Measurements from ENCODE around the gene CYTH4.
"Not testable (repeated sequence)": the region's sequence is repeated elsewhere in the genome, so short reads cannot be mapped to it uniquely, and the experiment has no call there.

The CYTH4 gene, protein sequence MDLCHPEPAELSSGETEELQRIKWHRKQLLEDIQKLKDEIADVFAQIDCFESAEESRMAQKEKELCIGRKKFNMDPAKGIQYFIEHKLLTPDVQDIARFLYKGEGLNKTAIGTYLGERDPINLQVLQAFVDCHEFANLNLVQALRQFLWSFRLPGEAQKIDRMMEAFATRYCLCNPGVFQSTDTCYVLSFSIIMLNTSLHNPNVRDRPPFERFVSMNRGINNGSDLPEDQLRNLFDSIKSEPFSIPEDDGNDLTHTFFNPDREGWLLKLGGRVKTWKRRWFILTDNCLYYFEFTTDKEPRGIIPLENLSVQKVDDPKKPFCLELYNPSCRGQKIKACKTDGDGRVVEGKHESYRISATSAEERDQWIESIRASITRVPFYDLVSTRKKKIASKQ

GRCh38 chr22:37282385-37282677 lies at the start of gene CYTH4:
TSS of gene CYTH4 (plus strand) at chr22:37282508. CDS start at chr22:37282570, 62 bp downstream.
- no peak for DNase-seq

DNA sequence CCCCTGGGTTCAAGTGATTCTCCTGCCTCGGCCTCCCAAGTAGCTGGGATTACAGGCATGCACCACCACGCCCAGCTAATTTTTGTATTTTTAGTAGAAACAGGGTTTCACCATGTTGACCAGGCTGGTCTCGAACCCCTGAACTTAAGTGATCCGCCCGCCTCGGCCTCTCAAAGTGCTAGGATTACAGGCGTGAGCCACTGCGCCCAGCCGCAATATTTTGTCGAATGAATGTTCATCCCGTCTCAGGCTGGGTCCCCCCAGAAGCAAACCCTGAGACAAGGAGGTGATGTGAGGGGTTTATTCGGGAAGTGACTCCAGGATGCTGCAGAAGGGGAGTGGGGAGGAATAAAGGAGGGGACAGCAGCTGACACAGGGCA lies 48.9 kb upstream of the CYTH4 start:
- not testable (repeated sequence) for DNase-seq

- DNase-seq: no peak
Observed at GRCh38 chr22:37233751-37234631, 48.3 kb upstream of the CYTH4 start.

DNA sequence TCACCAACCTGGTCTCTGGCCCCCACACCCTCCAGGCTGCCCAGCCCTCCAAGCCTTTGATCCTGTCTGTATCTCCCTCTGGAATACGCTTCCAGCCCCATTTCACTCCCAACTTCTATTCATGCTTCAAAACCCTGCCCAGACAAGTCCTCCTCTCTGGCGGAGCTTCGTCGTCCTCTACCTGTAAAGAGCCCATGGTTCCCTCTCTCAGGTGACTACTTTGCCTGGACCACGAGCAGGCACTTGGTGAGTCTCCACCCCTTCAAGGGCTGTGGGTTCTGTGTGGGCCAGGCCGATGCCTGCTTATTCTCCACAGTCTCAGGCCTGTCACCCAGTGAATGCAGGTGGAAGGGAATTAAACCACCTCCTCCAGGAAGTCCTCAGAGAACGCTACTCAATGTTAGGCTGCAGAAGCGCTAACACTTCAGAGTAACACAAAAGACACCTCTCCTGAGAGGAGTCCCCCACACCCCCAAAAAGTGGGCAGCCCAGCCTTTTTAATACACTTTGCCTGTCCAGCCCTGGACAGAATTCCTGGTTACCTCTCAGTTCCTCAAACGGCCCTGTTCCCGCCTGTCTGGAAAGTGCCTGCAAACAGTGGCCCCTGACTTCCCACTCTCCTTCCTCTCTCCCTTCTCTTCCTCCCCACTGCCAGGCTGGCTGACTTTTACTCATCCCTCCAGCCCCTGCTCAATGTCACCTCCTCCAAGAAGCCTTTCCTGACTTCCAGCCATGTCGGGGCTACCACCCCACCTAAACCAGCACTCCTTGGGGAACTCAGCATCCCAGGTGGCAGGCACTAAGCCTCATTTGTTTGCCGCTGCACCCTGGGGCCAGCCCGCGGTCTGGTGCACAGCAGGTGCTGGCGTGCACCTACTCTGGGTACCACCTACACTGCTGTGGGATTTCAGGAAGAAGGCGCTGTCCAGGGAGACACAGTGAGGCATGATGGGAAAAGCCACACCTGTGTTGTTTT lies 47.3 kb upstream of the CYTH4 start:
- peak in 1 of 2 experiments; percentile 47 for DNase-seq

- DNase-seq: no peak
Observed at GRCh38 chr22:37235897-37236607, 46.3 kb upstream of the CYTH4 start.

GRCh38 chr22:37237371-37238268 lies 44.7 kb upstream of the CYTH4 start:
- no peak for DNase-seq

- no peak for DNase-seq
Observed at GRCh38 chr22:37239336-37240239, 42.7 kb upstream of the CYTH4 start.

GRCh38 chr22:37240240-37240940 lies 41.9 kb upstream of the CYTH4 start:
- DNase-seq: no peak

DNA sequence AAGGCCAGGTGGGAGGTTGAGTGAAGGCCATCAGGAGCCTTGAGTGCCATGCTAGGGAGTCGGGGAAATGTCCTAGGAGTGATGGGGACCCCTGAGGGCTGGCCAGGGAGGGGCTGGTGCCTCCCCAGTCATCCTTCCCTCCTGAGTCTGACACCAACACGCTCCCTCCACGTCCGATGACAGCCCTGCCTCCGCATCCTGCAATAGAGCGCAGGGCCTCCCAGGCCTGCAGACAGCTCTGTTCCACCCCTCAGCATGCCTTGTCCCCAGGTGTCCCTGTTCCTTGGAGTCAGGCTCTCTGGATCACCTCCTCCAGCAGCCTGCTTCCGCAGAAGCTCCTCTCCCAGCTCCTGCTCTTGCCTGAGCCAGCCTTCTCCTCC lies 41.4 kb upstream of the CYTH4 start:
- no peak for DNase-seq

DNA sequence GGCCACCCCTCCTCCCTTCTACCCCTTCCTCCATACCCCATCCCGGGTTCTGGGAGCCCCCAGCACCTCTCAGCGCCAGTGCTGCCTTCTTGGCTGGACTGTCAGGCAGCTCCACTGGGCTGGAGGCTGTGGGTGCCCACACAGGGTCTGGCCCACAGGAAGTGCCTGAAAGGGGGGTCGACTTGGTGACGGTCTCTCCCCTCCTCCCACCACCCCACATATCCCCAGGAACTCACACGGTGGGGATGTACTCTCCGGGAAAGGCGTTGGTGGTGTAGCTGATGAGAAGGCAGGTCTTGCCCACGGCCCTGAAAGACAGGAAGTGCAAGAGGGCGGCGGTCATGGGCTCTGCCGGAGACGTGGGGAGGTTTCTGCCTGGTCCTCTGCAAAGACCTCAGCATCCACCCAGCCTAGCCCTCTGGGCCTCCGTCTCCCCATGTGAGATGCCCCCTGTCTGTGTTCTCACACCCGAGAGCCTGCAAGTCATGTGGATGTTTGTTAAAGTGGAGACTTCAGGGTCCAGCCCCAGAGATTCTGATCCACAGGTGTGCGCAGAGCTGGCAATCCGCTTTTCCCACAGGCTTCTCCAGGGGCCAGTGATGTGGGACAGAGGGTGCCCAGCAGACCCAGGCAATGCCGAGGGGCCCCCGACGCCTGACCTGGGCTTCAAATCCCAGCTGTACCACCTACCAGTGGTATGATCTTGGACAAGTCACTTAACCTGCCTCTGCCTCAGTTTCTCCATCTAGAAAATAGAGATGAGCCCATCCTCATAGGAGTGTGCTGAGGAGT lies 40.8 kb upstream of the CYTH4 start:
- DNase-seq: no peak

DNA sequence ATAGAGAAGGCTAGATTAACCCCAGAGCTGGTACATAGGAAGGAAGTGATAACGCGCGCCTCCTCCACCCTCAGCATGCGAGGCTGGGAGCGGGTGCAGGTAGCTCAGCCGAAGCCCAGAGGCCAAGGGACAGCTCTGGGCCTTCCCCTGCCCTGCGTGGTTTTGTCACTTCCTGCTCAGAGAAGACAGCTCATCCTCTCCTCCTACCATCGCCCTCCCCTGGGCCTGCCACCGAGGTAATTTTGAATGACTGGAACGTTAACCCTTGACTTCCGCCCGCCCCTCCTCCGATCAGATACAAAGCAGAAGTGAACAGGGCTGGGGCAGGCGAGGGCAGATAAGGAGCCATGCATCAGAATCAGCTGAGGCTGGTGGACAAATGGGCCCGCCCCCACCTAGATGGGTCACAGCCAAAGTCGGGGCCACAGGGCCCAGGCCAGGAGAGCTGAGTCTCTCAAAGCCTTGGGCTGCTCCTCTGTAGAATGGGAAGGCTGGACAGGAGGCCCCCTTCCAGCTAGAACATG lies 39.9 kb upstream of the CYTH4 start:
- no peak for DNase-seq

DNA sequence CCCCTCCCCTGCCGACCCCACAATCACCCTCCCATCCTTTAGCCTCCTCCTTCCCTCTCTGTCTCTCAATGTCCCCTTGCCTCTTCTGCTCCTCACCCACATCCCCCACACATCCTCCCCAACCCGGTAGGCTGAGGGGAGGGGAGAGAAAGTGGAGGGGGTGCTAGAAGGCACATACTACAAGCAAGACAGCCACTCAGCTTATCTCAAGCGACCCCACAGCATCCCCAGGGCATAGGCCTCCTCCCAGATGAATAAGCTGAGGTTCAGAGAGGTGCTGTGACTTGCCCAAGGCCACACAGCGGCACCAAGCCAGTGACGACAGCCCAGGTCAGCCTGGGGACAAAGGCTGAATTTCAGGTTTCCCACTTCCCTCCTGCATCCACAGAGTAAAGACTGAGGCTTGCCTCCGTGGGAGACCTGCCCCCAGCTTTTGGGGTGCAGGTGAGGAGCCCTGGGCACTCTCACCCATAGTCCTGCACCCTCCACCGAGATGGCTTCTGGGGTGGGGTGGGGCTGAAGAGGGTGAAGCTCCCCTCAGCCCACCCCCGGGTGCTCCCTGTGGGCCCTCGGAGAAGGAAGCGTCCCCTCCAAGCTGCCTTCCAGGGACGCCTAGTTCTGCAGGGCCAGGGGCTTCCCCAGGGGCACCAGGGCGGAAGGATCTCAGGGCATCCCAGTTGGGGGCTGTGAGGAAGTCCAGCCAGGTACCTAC lies 38.8 kb upstream of the CYTH4 start:
- DNase-seq: no peak

DNA sequence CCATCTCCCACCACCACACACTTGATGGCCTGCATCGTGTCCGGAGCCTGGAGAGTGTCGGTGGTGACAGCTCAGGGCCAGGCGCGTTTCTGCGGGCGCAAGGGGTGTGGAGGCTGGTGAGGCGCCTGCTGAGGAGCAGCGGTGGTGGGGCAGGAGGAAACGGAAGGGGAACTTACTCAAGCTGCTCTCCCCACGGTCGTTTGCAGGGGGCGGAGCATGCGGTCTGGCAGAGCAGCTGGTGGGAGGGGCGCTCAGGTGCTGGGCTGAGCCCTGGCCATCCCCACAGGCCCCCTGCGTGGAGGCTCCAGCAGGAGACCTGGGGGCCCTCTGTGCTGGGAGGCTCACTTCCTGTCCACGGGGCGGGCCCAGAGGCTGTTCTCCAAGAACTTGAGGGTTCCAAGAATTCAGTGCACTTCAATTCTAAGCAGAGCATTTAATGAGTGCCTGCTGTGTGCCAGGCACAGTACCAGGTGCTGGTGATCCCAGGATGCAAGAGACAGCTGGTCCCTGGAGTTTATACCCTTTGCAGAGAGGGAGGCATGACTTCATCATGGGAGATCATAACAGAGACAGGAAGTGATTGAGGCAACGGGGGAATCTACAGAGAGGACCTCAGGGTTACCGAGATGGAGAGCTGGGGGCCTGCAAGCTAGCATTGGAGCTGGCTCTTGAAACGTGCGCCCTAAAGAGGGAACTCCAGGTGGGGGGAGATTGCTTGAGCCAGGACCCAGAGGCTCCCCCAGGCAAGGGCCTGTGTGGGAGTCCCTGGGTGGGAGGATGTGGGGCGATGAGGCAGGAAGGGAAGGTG lies 38.0 kb upstream of the CYTH4 start, which contains the start of gene RAC2:
Gene RAC2, minus strand, starts transcription at position 156 of the 808 bp plus-strand sequence. Its CDS starts 121 bp downstream, at position 35.
- DNase-seq: peak in 1 of 2 experiments; percentile 28

DNA sequence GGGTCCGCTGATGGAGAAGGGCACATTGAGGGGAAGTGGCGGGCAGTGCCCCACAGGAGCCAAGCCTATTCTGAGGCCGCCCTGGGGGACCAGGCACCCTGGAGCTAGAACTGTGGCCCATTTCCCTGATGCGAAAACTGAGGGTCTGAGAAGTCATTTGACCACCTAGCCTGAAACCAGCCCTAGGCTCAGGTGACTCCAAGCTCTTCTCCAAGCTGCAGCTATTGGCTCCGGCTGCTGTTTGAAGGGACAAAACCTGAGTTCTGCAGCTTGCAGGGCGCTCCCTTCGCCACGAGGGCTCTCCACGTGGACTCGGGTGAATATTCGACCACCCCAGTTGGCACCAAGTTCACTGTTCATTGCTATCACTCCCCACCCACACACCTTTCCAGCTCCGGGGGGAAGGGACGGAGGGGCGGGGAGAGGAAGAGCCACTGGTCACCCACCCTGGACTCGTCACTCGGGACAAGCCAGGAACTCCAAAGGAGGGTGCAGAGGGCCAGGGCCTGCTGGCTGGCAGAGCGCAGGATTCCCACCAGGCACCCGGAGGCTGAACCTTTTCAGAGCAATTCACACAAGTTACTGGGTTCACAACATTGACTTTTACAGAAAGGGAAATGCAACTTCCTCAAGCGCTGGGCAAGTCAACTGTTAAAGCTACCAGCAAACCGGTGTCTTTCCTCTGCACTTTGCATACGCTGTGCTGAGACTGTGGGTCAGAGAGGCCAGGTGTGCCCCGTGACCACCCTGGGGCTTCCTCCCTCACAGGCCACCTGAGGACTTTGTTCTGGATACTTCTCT lies 37.2 kb upstream of the CYTH4 start:
- peak in 1 of 2 experiments; percentile 61 for DNase-seq

- DNase-seq: no peak
Observed at GRCh38 chr22:37245740-37246139, 36.6 kb upstream of the CYTH4 start.

DNA sequence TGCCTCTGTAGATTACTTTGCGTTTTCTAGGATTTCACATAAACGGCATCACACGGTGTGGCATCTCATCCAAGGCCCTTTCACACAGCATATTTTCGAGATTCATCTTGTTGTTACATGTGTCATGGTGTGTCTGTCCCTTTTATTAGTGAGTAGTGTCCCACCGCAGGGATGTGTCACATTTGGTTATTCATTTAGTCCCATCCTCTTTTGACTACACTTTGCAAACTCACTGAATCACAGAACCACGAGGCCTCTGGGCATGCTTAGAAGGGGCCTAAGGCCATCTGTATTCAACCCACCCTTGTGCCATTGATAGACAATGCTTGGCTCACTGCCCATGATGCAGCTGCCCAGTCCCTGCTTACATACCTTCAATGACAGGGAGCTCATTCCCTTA lies 34.1 kb upstream of the CYTH4 start:
- peak; percentile 14 to 29 for DNase-seq
